H1 (cell line): ENCODE measurements around the gene BNIP5. TPM values are rescaled to one million over a fixed set of nuclear protein-coding genes. Genes with fewer than 3 reads are reported as not detected.

Experiments used
- CEBPB ChIP-seq: IDR thresholded peaks from 2 replicates; pipeline ENCODE4 v1.6.1; 2012; ENCODE audit warnings: low read depth, low read length
- KDM5A ChIP-seq: fragments of 200-600 bp; IDR thresholded peaks from 2 replicates; pipeline ENCODE4 v1.7.1; 2012; ENCODE audit warnings: mild to moderate bottlenecking, low read length, inconsistent platforms, mixed read lengths
- RXRA ChIP-seq: IDR thresholded peaks from 2 replicates; pipeline ENCODE4 v1.6.1; 2011; ENCODE audit warnings: low read depth, mild to moderate bottlenecking, low read length, moderate library complexity; ENCODE audit not compliant: insufficient read depth
- SIN3A ChIP-seq, 2 experiments: IDR thresholded peaks in 1 of 2; conservative IDR thresholded peaks in 1 of 2; 2 replicates each; pipeline ENCODE4 v1.6.1; 2011 to 2012; ENCODE audit warnings: low read length in 2 of 2, improper control_type of control experiment in 1 of 2, low read depth in 1 of 2, mild to moderate bottlenecking in 1 of 2
- ZNF274 ChIP-seq: IDR thresholded peaks from 2 replicates; pipeline ENCODE4 v1.7.0; 2012; ENCODE audit warnings: low read length, borderline replicate concordance; ENCODE audit errors: extremely low read depth
- polyA plus RNA-seq, 7 experiments: library from polyadenylated mRNA; depleted of rRNA in 3 of 7; stranded (reverse) in 5 of 7; unstranded in 2 of 7; fragments of >200 nt in 5 of 7; fragments of 200-250 nt in 2 of 7; gene quantifications; 1 replicate in 5 of 7; 2 replicates in 1 of 7; 4 replicates in 1 of 7; pipeline versions ENCODE4 v1.2.1 to v1.2.3, GENCODE V29; 2011 to 2013; ENCODE audit warnings: missing spikeins in 2 of 7, mixed read lengths in 2 of 7
- total RNA-seq: library from RNA; stranded (reverse); fragmentation: NEBNext Ultra II Directional; extraction: Animal tissue kit (Norgen Biotek cat#: 25700); gene quantifications from 2 replicates; pipeline ENCODE4 v1.2.1, GENCODE V29; 2021

Gene BNIP5
- total and polyA plus RNA-seq, 2 of the 8 experiments (the other 6 are each of a cell fraction or from before 2014, with no cell fraction given): not detected

DNA sequence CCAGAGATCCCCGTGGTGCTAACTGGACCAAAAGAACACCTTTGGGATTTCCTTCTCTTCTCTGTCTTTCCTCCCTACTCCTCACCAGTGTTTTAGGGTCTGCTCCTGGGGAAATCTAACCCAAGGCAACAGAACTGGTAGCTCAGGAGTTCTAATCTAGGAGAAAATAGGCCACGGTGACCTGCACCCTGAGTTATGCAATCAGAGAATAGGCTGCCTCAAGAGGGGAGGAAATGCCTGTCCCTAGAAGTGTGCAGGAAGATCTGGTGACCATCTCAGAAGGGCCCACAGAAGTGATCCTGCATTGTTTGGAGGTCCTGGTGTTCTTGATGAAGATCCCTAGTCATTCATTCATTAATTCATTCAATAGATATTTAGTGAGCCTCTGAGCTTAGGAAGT, 47.4 kb upstream of the BNIP5 start (continued):
- TF ChIP-seq ZNF274: no peak
- TF ChIP-seq SIN3A (conservative IDR thresholded peaks at IDR 0.05 in 1 of 2, IDR thresholded peaks at IDR 0.05 in 1 of 2; ENCODE audit: low read depth in 1 of 2, low read length in 2 of 2): no peak
- TF ChIP-seq CEBPB: no peak
- no peak for TF ChIP-seq RXRA
- TF ChIP-seq KDM5A: no peak
